ENCODE measurements around the gene MMRN2.

Gene MMRN2

DNA sequence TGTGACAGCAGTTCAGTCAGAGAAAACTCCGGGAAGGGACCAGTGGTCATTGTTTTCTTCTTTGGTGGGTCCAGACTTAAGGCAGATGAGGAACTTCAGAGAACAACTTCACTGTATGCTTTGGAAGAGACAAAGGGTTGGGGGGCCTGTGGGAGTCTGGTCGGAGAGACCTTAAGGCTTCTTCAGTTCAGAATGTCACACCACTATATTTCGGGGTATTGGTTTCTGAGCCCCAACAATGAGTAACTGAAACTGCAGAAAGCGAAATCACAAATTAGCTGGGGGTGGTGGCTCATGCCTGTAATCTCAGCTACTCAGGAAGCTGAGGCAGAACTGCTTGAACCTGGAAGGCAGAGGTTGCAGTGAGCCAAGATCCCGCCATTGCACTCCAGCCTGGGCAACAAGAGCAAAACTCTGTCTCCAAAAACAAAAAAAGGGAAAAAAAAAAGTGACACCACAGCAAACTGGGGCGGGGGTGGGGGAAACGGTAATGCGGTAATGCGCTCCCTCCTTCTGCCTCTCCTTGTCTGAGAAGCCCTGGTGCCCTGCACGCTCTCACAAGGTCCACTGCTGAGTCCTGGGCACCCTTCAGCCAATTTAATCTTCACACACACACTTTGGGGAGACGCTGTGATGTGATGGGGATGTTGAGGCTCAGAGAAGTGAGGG, 8.7 kb upstream of the MMRN2 start:
- no peaks in the 10 kb centered on the region for H3K36me3 Mint-ChIP-seq (ENCODE audit: low read depth)
- H3K4me3 Mint-ChIP-seq = peak overlapping the region in 1 of 3 experiments; percentile 31
- H3K4me1 Mint-ChIP-seq = peaks cover 43% of the 10 kb centered on the region
- peaks cover 3% of the 10 kb centered on the region for H3K27me3 Mint-ChIP-seq (ENCODE audit: low read depth)
- peak overlapping the region; percentile 59 to 77 (median 63) for H3K27ac Mint-ChIP-seq
- no peaks in the 10 kb centered on the region for H3K9me3 Mint-ChIP-seq
- TF ChIP-seq CTCF (IDR thresholded peaks at IDR 0.05; ENCODE audit: unreplicated experiment in 3 of 3) = no peak

DNA sequence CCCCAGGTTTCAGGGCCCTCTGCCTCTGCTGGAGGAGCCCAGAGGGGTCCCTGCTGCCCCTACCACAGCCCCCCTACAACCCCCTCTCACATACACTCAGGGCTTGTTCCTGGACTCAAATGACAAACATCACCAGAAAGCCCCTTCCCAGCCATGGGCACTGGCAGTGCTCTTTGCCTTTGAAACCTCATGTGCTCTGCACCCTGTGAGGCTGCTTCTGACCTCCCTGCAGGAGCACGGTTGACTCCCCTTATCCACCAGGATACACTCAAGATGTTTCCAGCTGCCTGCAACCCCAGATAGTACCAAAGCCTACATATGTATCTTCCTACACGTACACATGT, 7.4 kb upstream of the MMRN2 start:
- Mint-ChIP-seq H3K4me1 (peaks cover 36% of the 10 kb centered on the region), H3K27me3 (ENCODE audit: low read depth) (peaks cover 3% of the 10 kb centered on the region), H3K9me3 (no peaks in the 10 kb centered on the region), H3K27ac (peak overlapping the region in 2 of 3 experiments; percentile 36 to 63), H3K4me3 (no peak overlapping the region), H3K36me3 (ENCODE audit: low read depth) (no peaks in the 10 kb centered on the region)
- no peak for TF ChIP-seq CTCF (IDR thresholded peaks at IDR 0.05; ENCODE audit: unreplicated experiment in 3 of 3)

GRCh38 chr10:86964061-86964846, 6.8 kb upstream of the MMRN2 start:
- Mint-ChIP-seq H3K4me3 (no peak overlapping the region), H3K4me1 (peaks cover 33% of the 10 kb centered on the region), H3K27ac (peak overlapping the region in 1 of 3 experiments; percentile 63), H3K27me3 (ENCODE audit: low read depth) (peaks cover 3% of the 10 kb centered on the region), H3K9me3 (no peaks in the 10 kb centered on the region), H3K36me3 (ENCODE audit: low read depth) (no peaks in the 10 kb centered on the region)
- TF ChIP-seq CTCF (IDR thresholded peaks at IDR 0.05; ENCODE audit: unreplicated experiment in 3 of 3) = no peak

- H3K9me3 Mint-ChIP-seq = no peaks in the 10 kb centered on the region
- no peak overlapping the region for H3K27ac Mint-ChIP-seq
- no peaks in the 10 kb centered on the region for H3K36me3 Mint-ChIP-seq (ENCODE audit: low read depth)
- no peak overlapping the region for H3K4me3 Mint-ChIP-seq
- no peak for TF ChIP-seq CTCF (IDR thresholded peaks at IDR 0.05; ENCODE audit: unreplicated experiment in 3 of 3)
- peaks cover 40% of the 10 kb centered on the region for H3K4me1 Mint-ChIP-seq
- H3K27me3 Mint-ChIP-seq (ENCODE audit: low read depth) = peaks cover 3% of the 10 kb centered on the region
Measured at GRCh38 chr10:86963341-86963919, 6.0 kb upstream of the MMRN2 start.

- Mint-ChIP-seq H3K27ac (no peak overlapping the region), H3K27me3 (ENCODE audit: low read depth) (peaks cover 3% of the 10 kb centered on the region), H3K4me1 (peaks cover 41% of the 10 kb centered on the region), H3K4me3 (no peak overlapping the region), H3K36me3 (ENCODE audit: low read depth) (no peaks in the 10 kb centered on the region), H3K9me3 (no peaks in the 10 kb centered on the region)
- no peak for TF ChIP-seq CTCF (IDR thresholded peaks at IDR 0.05; ENCODE audit: unreplicated experiment in 3 of 3)
Measured at GRCh38 chr10:86962981-86963310, 5.5 kb upstream of the MMRN2 start.

All from nephron (organoid).